ENCODE measurements around the gene GABRR2. TPM values are rescaled to one million over a fixed set of nuclear protein-coding genes. Genes with fewer than 3 reads are reported as not detected.

Gene GABRR2
- total RNA-seq, 2 donors from 2014 or later, result 0.52 to 1.3 TPM

GRCh38 chr6:89321131-89321970 is 6.3 kb upstream of the GABRR2 start:
- 79 to 90% methylated on average over 9 of the region's 9 CpGs for WGBS, 2 donors
- Histone ChIP-seq H3K27ac (no peak overlapping the region), H3K4me1 (no peaks in the 10 kb centered on the region), H3K4me3 (no peak overlapping the region), H3K9me3 (no peaks in the 10 kb centered on the region), H3K36me3 (replicated peaks in 1 of 2; ENCODE audit: insufficient read depth in 1 of 2, low read depth in 2 of 2) (peaks cover 0 to 2% of the 10 kb centered on the region in 2 donors), H3K27me3 (no peaks in the 10 kb centered on the region)
- TF ChIP-seq CTCF (IDR thresholded peaks at IDR 0.05) (no peak), POLR2A (IDR thresholded peaks at IDR 0.05) (no peak)
- intact Hi-C loops (cut with DNase I), result no loop called here
- DNase-seq (peak in 1 of 4 donors; percentile 33), ATAC-seq (no peak)

GRCh38 chr6:89320012-89320559 is 5.0 kb upstream of the GABRR2 start:
- no peak for DNase-seq

DNA sequence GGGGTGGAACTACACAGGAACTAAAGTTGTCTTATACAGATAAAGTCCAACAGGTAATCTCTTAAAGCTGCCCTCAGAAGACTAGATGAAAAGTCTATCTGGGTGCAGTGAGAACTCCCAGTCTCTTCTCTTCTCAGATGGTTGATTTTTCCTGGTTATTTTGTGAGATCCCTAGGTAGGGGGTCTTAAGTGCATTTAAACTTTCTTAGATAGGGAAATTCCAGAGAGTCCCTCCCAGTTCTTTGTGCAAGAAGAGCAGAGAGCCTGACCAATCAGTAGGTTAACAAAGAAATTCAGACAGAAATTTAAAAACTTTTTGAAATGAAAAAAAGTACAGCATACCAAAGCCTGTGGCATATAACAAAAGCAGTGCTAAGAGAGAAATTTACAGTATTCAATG is 2.0 kb upstream of the GABRR2 start:
- no peak for DNase-seq
- no peak overlapping the region for H3K27ac ChIP-seq
- TF ChIP-seq CTCF (IDR thresholded peaks at IDR 0.05) (no peak), POLR2A (IDR thresholded peaks at IDR 0.05) (no peak)
- ATAC-seq, result no peak
- H3K4me3 ChIP-seq, result no peak overlapping the region
- intact Hi-C loops (cut with DNase I), result no loop called here
- no peaks in the 10 kb centered on the region for H3K27me3 ChIP-seq
- no peaks in the 10 kb centered on the region for H3K36me3 ChIP-seq (replicated peaks in 1 of 2; ENCODE audit: insufficient read depth in 1 of 2, low read depth in 2 of 2)
- peaks cover 7% of the 10 kb centered on the region for H3K4me1 ChIP-seq
- H3K9me3 ChIP-seq, result no peaks in the 10 kb centered on the region

More at GRCh38 chr6:89320012-89320559, 5.0 kb upstream of the GABRR2 start:
- ATAC-seq, result no peak
- WGBS, 2 donors, result 86 to 90% methylated on average over 6 of the region's 6 CpGs
- Histone ChIP-seq H3K27me3 (no peaks in the 10 kb centered on the region), H3K36me3 (replicated peaks in 1 of 2; ENCODE audit: insufficient read depth in 1 of 2, low read depth in 2 of 2) (no peaks in the 10 kb centered on the region), H3K9me3 (no peaks in the 10 kb centered on the region), H3K4me3 (no peak overlapping the region), H3K27ac (no peak overlapping the region), H3K4me1 (no peaks in the 10 kb centered on the region)
- TF ChIP-seq CTCF (IDR thresholded peaks at IDR 0.05), result no peak
- no peak for TF ChIP-seq POLR2A (IDR thresholded peaks at IDR 0.05)
- intact Hi-C loops (cut with DNase I), result no loop called here

DNA sequence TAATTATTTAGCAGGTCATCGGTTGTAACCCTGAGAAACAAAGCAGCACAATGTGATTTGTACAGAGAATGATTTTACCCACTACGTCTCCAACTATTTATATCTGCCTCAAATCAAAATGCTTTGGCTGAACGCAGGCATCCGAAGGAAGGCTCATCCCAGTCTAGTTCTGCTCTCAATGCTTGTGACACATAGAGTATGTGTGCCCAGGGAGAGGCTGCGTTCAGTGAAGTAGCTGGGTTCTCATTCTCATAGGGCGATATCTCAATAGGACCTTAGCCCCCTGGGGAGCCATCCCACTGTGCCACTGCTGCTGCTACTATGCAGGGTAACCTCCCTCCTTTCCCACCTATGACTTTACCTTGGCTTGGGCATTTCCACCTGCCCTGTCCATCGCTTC is 407 bp downstream of the GABRR2 start:
- WGBS, 2 donors, result 86 to 93% methylated on average over 7 of the region's 7 CpGs
- Histone ChIP-seq H3K4me3 (no peak overlapping the region), H3K27me3 (no peaks in the 10 kb centered on the region), H3K9me3 (no peaks in the 10 kb centered on the region), H3K36me3 (replicated peaks in 1 of 2; ENCODE audit: insufficient read depth in 1 of 2, low read depth in 2 of 2) (no peaks in the 10 kb centered on the region), H3K4me1 (peaks cover 14% of the 10 kb centered on the region), H3K27ac (no peak overlapping the region)
- ATAC-seq, result no peak
- no peak for DNase-seq
- TF ChIP-seq POLR2A (IDR thresholded peaks at IDR 0.05) (no peak), CTCF (IDR thresholded peaks at IDR 0.05) (no peak)
- intact Hi-C loops (cut with DNase I), result no loop called here
